Stimulated activated CD8-positive, alpha-beta memory T cell treated with anti-CD3 and anti-CD28 coated beads, Interleukin-2, amount 100 ng/mL, for 48 hours (primary cell): Measurements from ENCODE around the gene ALPI.

Source experiments
- DNase-seq, 2 donors: peaks; one replicate each; pipeline ENCODE4 v3.0.0-alpha.2; 2020; ENCODE audit warnings: low read depth in 2 of 2

The ALPI gene

GRCh38 chr2:232460171-232460570 lies 4.2 kb downstream of the ALPI start:
- DNase-seq: no peak

GRCh38 chr2:232463701-232464543 lies 8.0 kb downstream of the ALPI start:
- DNase-seq: no peak

- DNase-seq: no peak
Measured at GRCh38 chr2:232464544-232464885, 8.6 kb downstream of the ALPI start.

- DNase-seq: no peak
Measured at GRCh38 chr2:232465061-232465460, 9.1 kb downstream of the ALPI start.

DNA sequence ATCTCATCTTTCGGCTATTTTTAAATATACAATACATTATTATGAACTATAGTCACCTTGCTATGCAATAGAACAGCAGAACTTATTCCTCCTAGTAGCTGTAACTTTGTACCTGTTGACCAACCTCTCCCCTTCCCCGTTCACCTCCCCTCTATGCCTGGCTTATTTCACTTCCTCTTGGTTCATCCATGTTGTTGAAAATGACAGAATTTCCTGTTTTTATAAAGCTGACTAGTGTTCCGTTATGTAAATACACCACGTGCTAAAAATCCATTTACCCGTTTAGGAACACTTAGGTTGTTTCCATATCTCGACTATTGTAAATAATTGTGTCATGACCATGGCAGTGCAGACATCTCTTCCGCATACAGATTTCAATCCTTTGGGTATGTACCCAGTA lies 10.3 kb downstream of the ALPI start:
- no peak for DNase-seq

DNA sequence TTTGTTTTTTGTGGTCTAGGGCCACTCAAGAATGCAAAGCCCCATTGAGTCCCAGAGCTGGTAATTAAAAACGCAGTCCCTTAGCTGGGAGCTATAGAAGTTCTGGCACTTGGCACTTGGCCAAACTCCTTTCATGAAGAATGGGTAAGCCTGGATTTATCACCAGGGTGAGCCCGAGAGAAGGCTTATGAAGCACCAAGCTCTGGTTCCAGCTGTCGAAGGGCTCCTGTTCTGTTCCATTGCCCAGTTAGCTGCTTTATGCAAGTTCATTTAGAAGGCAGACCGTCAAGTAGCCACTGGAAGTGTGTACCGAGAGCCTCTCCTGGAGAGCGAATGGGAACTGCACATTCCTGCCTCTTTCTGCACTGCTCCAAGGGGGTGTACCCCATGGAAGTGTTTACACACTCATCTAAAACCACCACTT lies 17.5 kb downstream of the ALPI start:
- DNase-seq: no peak

DNA sequence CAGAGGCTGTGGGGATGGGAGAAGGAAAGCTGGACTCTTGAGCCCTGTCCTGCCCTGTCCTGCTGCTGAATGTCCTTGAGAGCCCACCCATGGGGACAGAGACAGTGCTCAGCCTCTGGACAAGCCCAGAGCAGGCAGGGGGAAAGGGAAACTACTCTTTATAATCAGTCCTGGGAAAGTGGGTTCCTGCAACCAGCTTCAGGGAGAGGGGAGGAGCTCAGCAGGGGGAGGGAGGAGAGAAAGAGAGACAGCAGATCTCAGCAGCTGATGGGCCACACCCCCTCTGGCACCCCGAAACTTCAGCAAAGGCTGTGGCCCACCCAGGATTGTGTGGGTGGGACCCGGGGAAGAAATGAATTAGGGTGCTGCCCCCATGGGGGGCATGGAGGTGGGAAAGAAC lies 20.1 kb downstream of the ALPI start:
- DNase-seq: no peak

DNA sequence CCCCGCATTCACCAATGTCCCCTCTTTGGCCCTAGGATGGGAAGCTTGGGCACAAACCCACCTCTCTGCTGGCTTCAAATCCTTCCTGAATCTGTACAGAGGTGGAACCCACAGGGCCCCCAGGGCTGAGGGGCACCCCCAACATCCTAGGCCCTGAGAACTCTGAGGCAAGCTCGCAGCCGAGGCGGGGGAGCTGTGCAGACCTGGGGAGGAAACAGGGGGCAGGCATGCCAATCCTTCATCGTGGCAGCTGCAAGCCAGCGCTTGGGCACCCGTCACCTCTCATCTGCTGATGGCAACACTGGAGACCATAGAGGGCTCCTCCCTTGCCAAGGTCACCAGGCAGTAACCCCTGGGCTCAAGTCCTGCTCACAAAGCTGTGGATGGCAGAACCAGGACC lies 20.8 kb downstream of the ALPI start:
- DNase-seq: no peak

DNA sequence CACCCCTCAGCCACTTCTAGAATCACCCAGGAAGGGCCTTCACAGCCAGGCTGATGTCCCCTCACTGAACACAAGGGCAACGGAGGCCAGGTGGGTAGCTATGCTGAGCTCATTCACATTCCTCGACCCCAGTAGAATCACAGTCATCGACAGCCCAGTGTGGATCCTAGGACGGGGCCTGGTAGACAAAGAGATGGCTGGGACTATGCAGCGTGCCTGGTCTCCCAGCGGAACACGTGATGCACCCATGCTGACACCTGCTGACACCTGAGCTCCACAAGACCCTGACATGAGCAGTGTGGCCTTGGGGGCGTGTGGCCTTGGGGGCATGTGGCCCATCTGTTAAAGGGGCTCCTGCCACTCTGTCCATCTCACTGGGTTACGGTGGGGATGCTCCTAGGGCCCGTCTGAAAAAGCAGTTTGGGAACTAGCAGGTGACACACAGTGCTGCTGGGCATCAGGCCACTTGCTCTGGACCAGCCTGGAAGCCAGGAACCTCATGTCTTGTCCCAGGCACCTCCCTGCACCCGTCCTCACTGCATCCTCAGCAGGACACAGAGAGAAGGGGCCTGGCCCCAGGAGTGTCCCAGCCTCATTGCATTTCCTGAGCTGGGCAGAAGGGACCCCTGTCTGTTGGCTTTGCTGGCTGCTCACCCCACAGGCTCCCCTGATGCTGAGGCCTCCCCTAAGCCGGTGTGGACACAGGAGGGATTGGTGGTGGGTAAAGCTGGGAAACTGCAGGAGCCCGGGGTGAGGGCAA lies 22.0 kb downstream of the ALPI start:
- DNase-seq: no peak

DNA sequence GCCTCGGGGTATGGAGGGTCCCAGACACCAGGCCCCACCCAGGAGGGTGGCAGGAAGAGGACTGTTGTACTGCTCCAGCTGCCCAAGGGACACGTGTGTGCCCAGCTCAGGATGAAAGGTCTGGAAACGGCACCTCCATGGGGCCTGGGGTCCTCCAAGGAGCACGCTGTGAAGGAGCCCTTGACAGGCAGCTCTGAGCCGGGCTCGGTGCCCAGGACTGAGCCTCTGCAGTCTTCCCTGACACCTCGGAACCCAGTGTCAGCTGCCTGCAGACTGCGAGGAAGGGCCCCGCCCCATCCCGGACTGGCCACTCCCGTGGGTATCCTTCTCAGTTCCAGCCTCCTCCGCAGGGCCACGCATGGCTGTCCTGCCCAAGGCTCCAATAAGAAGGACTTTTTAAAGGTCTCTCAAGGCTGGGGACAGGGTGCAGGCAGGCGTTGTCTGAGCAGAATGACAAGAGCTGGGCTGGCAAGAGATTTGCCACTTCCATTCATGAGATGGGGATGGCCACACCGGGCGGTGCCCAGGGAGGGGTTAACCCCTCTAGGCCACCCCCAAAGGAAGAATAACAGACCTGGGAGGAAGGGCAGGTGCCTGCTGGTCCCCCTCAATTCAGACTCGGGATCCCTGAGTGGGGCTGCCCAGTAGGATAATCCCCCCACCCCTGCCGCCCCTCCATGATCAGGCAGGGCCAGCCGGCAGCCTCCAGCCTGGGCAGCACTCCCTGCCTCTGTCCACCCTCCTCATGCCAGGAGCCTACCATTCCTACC lies 22.8 kb downstream of the ALPI start:
- DNase-seq: no peak

GRCh38 chr2:232479341-232480200 lies 23.6 kb downstream of the ALPI start:
- DNase-seq: no peak

DNA sequence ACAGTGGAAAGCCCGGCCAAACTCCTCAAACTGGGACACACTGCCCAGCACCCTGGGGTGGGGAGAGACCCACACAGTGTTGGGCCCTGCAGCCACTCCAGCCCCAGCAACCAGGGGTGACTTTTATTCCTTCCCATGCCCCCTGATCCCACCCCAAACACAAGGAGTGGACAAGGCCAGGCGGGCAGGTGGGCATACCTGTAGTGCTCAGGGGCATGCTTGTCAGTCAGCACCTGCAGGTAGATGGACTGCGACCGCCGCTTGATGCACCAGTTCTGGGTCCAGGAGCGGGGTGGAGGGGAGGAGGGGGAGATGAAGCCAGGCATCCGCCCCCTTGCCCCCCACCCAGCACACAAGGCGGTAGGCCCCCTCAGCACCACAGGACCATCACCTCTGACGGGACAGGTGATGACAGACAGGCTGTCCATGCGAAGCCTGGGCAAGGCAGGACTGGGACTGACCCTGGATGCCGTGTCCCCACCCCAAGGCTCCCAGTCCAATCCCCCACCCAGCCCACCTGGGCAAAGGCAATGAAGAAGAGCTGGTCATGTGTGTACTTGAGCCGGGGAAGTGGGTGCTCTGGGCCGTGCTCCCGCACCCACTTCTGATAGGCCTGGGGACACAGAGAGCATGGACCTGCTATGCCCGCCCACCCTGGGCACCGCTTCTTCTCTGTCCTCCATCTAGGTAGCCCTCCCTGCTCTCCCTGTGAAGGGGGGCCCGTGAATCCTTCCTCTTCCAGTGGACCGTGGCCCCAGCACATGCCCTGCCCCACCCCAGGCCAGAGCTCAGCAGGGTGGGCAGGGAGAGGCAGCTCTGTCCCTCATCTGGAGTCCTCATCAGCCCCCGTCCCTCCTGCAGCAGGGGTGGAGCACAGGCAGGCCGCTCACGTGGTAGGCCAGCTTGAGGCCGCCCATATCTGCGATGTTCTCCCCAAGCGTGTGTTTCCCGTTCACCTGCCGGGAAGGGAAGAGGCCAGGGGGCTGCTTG lies 24.5 kb downstream of the ALPI start:
- DNase-seq: no peak

- no peak for DNase-seq
Measured at GRCh38 chr2:232481322-232482140, 25.6 kb downstream of the ALPI start.

DNA sequence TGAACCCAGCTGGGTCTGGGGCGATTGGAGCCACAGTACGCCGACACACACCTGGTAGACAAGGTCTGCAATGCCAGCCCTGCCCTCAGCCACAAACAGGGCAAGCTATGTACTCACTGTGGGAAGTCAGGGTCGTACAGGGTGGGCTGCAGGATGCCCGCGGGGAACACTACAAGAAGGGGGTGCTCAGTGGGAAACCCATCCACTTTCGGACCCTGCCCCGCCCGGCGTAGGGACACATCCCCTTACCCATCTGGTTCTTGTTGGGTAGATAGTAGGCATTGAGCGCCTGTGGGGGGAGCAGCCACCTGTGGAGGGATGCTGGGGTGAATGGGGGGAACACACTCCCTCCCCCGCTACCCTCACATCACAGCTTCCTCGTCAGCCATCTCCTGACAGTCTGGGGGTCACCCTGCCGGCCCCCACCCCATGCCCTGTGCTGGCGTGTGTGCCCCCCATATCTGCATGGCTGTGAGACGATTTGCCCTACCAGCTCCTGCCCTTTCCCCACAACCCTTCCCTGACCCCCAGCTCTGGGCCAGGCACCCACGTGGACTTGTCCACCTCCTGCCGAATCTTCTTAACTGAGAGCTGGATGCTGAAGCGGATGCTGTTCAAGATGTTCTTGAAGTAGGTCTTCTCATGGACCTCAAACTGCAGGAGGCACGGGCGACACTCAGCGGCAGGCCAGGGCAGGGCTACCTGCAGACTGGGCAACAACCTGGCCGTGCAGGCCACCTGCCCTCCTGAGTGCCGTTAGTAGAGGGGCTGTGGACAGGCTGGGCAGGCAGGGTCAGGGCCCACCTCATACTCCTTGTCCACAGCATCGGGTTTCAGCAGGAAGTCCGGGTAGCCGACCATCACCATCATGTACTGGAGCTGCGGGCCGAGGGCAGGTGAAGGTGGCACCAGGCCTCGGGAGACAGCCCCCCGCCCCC lies 26.6 kb downstream of the ALPI start:
- DNase-seq: no peak

DNA sequence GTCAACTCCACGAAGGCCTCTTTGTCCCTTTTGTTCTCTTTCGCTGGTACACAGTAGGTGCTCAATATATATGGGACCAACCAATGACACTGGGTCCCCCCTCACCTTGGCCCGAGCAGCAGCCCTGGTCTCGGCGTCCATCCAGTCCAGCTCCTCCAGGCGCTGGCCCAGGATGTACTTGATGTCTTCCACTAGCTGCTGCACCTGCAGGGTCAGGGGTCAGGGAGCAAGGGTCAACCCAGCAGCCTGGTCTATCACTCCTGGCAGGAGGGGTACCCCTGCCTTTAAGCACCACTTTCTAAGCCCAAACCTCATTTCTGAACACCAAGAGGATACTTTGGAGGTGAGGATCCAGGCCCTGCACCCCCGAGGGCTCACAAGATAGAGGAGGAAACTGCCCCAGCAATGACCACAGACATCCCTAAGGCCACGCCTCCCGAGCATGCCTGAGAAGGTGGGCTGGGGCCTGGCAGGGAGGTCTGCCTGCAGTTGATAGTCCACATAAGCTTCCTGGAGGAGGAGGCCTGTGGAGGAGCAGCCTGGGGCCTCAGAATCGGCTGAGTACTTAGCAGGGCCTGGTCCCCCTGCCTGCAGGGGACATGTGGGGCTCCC lies 27.5 kb downstream of the ALPI start:
- no peak for DNase-seq

DNA sequence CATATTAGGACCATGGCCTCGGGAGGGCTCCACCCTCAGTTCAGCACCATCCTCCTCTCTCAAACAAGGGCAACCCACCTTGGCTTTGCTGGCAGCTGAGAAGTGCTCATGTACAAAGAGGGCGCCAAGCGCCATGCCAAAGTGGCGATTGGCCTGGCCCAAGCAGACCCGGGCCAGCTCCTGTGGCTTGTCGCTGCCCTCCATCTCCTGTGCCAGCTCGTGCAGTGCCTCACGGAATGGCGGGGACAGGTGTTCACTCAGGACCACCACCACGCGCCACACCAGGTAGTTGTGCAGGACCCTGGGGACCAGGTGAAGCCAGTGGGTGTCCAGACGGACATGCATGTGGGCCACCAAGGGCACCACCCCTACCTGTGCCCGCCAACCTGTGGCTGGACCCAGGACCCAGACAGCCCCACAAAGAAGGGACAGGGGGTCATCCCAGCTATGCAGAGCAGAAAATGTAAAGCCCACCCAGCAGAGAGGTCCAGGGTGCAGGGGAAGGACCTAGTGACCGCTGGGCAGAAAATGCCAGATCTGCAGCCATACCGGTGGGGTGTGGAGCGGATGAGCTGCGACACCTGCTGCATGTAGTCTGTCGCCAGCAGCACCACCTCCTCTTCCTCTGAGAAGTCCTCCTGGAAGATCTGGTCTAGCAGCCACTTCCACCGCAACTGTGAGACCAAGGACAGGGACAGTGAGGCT lies 28.1 kb downstream of the ALPI start:
- DNase-seq: no peak

- DNase-seq: no peak
Measured at GRCh38 chr2:232484628-232485347, 28.8 kb downstream of the ALPI start.
